Upper lobe of right lung (tissue), 1 donor: ENCODE measurements around the gene TPCN2. TPM values are rescaled to one million over a fixed set of nuclear protein-coding genes. Genes with fewer than 3 reads are reported as not detected.

Source experiments
- ATAC-seq: fragments of 200-7000 bp; cut with Tn5 transposase; one replicate; pipeline ENCODE4 v1.9.1; 2020; ENCODE audit warnings: mild to moderate bottlenecking, moderate library complexity
- DNase-seq: peaks from one replicate; pipeline ENCODE4 v3.0.0-alpha.2; 2020
- H3K27ac ChIP-seq: fragments of 200-600 bp; one replicate; pipeline ENCODE4 v1.8.0; 2022
- H3K27me3 ChIP-seq: fragments of 200-600 bp; one replicate; pipeline ENCODE4 v1.8.0; 2022; ENCODE audit warnings: mild to moderate bottlenecking
- H3K36me3 ChIP-seq: fragments of 200-600 bp; one replicate; pipeline ENCODE4 v1.8.0; 2022
- H3K4me1 ChIP-seq: fragments of 200-600 bp; one replicate; pipeline ENCODE4 v1.8.0; 2022
- H3K4me3 ChIP-seq: fragments of 200-600 bp; one replicate; pipeline ENCODE4 v1.8.0; 2022; ENCODE audit warnings: mild to moderate bottlenecking
- H3K9me3 ChIP-seq: fragments of 200-600 bp; one replicate; pipeline ENCODE4 v1.8.0; 2022
- CTCF ChIP-seq: fragments of 200-600 bp; IDR thresholded peaks from one replicate; pipeline ENCODE4 v1.8.0; 2022; ENCODE audit warnings: antibody characterized with exemption
- intact Hi-C: fragments of 100-400 bp; cut with DNase I; formaldehyde crosslinking; loops from one replicate; pipeline ENCODE4 v1.11.0; 2022
- total RNA-seq: library from RNA; stranded (reverse); fragmentation: NEBNext Ultra II Directional; extraction: Animal tissue kit (Norgen Biotek cat#: 25700); gene quantifications from one replicate; pipeline ENCODE4 v1.2.1, GENCODE V29; 2021
- donor health status: DM: no; HTN: yes; CAD: no; lungs with severe emphysema.

The TPCN2 gene
- total RNA-seq, 1 donor from 2014 or later, result 16.6 TPM

- peak overlapping the region; percentile 78 for H3K27ac ChIP-seq
- H3K9me3 ChIP-seq, result no peaks in the 10 kb centered on the region
- H3K27me3 ChIP-seq, result peaks cover 31% of the 10 kb centered on the region
- TF ChIP-seq CTCF, result no peak
- intact Hi-C loops, result no loop called here
- H3K4me3 ChIP-seq, result peak overlapping the region; percentile 54
- H3K36me3 ChIP-seq, result no peaks in the 10 kb centered on the region
- peaks cover 38% of the 10 kb centered on the region for H3K4me1 ChIP-seq
- DNase-seq (no peak), ATAC-seq (no peak)
Measured at GRCh38 chr11:69012092-69013008, 36.4 kb upstream of the TPCN2 start.

- Histone ChIP-seq H3K27me3 (peaks cover 31% of the 10 kb centered on the region), H3K4me3 (peak within 1 kb of the TSS; percentile 54), H3K36me3 (no peaks in the 10 kb centered on the region), H3K9me3 (no peaks in the 10 kb centered on the region), H3K27ac (peak within 1 kb of the TSS; percentile 78), H3K4me1 (peaks cover 35% of the 10 kb centered on the region)
- intact Hi-C loops, result no loop called here
- TF ChIP-seq CTCF, result peak; percentile 44
- ATAC-seq (peak; percentile 35), DNase-seq (peak; percentile 79)
Measured at GRCh38 chr11:69013009-69013951, 35.5 kb upstream of the TPCN2 start, which contains the start of gene MRGPRF. MRGPRF (minus strand) TSS chr11:69013246; CDS start chr11:69009901, 3,345 bp downstream.

GRCh38 chr11:69014084-69014851 is 34.5 kb upstream of the TPCN2 start:
- Histone ChIP-seq H3K27me3 (peaks cover 31% of the 10 kb centered on the region), H3K9me3 (no peaks in the 10 kb centered on the region), H3K27ac (peak overlapping the region; percentile 78), H3K4me3 (peak overlapping the region; percentile 54), H3K4me1 (peaks cover 30% of the 10 kb centered on the region), H3K36me3 (no peaks in the 10 kb centered on the region)
- no peak for TF ChIP-seq CTCF
- no peak for DNase-seq
- peak; percentile 20 for ATAC-seq
- intact Hi-C loops, result no loop called here

- TF ChIP-seq CTCF, result no peak
- intact Hi-C loops, result no loop called here
- Histone ChIP-seq H3K4me3 (no peak overlapping the region), H3K27ac (peak overlapping the region; percentile 78), H3K27me3 (peaks cover 31% of the 10 kb centered on the region), H3K4me1 (peaks cover 22% of the 10 kb centered on the region), H3K9me3 (no peaks in the 10 kb centered on the region), H3K36me3 (no peaks in the 10 kb centered on the region)
- DNase-seq (no peak), ATAC-seq (no peak)
Measured at GRCh38 chr11:69014898-69015549, 33.7 kb upstream of the TPCN2 start.
